Thoracic aorta (tissue), 2 donors: ENCODE data around the gene DGKG. TPM values are rescaled to one million over a fixed set of nuclear protein-coding genes. Genes with fewer than 3 reads are reported as not detected.

Experiments
- ATAC-seq: fragments of 150-250 bp; one replicate; pipeline ENCODE4 v1.8.0; 2017; ENCODE audit warnings: low read depth; ENCODE audit not compliant: insufficient number of reproducible peaks, low FRiP score
- DNase-seq: peaks from one replicate; pipeline ENCODE4 v3.0.0-alpha.2; 2020; ENCODE audit warnings: low spot score
- H3K27ac ChIP-seq, 2 donors: fragments of 200-600 bp; sonication (generic); 1 replicate in 1 of 2; 2 replicates in 1 of 2; pipeline ENCODE4 v1.5.1; 2016; ENCODE audit warnings: mild to moderate bottlenecking in 2 of 2, moderate library complexity in 2 of 2
- H3K27me3 ChIP-seq: fragments of 200-600 bp; sonication (generic); replicated peaks from 2 replicates; pipeline ENCODE4 v1.6.0; 2016; ENCODE audit warnings: mild to moderate bottlenecking; ENCODE audit not compliant: insufficient read depth
- H3K36me3 ChIP-seq: fragments of 200-600 bp; sonication (generic); one replicate; pipeline ENCODE4 v1.5.1; 2016
- H3K4me1 ChIP-seq, 2 donors: fragments of 200-600 bp; sonication (generic); 1 replicate in 1 of 2; 2 replicates in 1 of 2; pipeline versions ENCODE4 v1.5.1 to v1.6.0; 2016; ENCODE audit warnings: low read depth in 2 of 2, mild to moderate bottlenecking in 1 of 2; ENCODE audit not compliant: control insufficient read depth in 1 of 2
- H3K4me3 ChIP-seq: fragments of 200-600 bp; sonication (generic); 2 replicates; pipeline ENCODE4 v1.5.1; 2016; ENCODE audit warnings: mild to moderate bottlenecking
- H3K9me3 ChIP-seq: fragments of 200-600 bp; sonication (generic); 2 replicates; pipeline ENCODE4 v1.5.1; 2016
- CTCF ChIP-seq: fragments of 200-600 bp; sonication (generic); IDR thresholded peaks from one replicate; pipeline ENCODE4 v1.5.1; 2019; ENCODE audit warnings: antibody characterized with exemption
- total RNA-seq, 2 donors: library from RNA; depleted of rRNA; stranded (reverse); fragments of >200 nt; gene quantifications; one replicate each; pipeline versions ENCODE4 v1.1.0 to v1.2.3, GENCODE V29; 2016

Gene DGKG
- total RNA-seq, 2 donors from 2014 or later, result 12.5 to 16.7 TPM

GRCh38 chr3:186375443-186375842, 13.4 kb upstream of the DGKG start:
- DNase-seq (no peak), ATAC-seq (no peak)
- Histone ChIP-seq H3K4me3 (no peak overlapping the region), H3K9me3 (no peaks in the 10 kb centered on the region), H3K36me3 (no peaks in the 10 kb centered on the region), H3K27me3 (no peaks in the 10 kb centered on the region), H3K27ac (no peak overlapping the region), H3K4me1 (no peaks in the 10 kb centered on the region)
- no peak for TF ChIP-seq CTCF

GRCh38 chr3:186374376-186374775, 12.3 kb upstream of the DGKG start:
- no peak overlapping the region for H3K27ac ChIP-seq
- no peaks in the 10 kb centered on the region for H3K4me1 ChIP-seq
- DNase-seq (no peak), ATAC-seq (no peak)
- no peak for TF ChIP-seq CTCF
- no peaks in the 10 kb centered on the region for H3K27me3 ChIP-seq
- no peaks in the 10 kb centered on the region for H3K36me3 ChIP-seq
- H3K9me3 ChIP-seq, result no peaks in the 10 kb centered on the region
- H3K4me3 ChIP-seq, result no peak overlapping the region

GRCh38 chr3:186369217-186369616, 7.2 kb upstream of the DGKG start:
- peaks cover 15 to 22% of the 10 kb centered on the region in 2 donors for H3K4me1 ChIP-seq
- ATAC-seq, result no peak
- H3K27ac ChIP-seq, result no peak overlapping the region

GRCh38 chr3:186368717-186369116, 6.7 kb upstream of the DGKG start:
- TF ChIP-seq CTCF, result no peak
- ATAC-seq (no peak), DNase-seq (no peak)
- no peaks in the 10 kb centered on the region for H3K27me3 ChIP-seq
- H3K9me3 ChIP-seq, result no peaks in the 10 kb centered on the region
- no peak overlapping the region for H3K27ac ChIP-seq
- H3K4me1 ChIP-seq, result peaks cover 15 to 27% of the 10 kb centered on the region in 2 donors
- H3K4me3 ChIP-seq, result no peak overlapping the region
- no peaks in the 10 kb centered on the region for H3K36me3 ChIP-seq

More at GRCh38 chr3:186369217-186369616, 7.2 kb upstream of the DGKG start:
- no peaks in the 10 kb centered on the region for H3K9me3 ChIP-seq
- H3K27me3 ChIP-seq, result no peaks in the 10 kb centered on the region
- H3K4me3 ChIP-seq, result no peak overlapping the region
- no peaks in the 10 kb centered on the region for H3K36me3 ChIP-seq
- no peak for DNase-seq
- TF ChIP-seq CTCF, result no peak

- no peak for ATAC-seq
- Histone ChIP-seq H3K4me1 (peaks cover 17 to 32% of the 10 kb centered on the region in 2 donors), H3K4me3 (no peak overlapping the region), H3K27me3 (no peaks in the 10 kb centered on the region), H3K9me3 (no peaks in the 10 kb centered on the region), H3K36me3 (no peaks in the 10 kb centered on the region), H3K27ac (no peak overlapping the region)
- no peak for DNase-seq
- TF ChIP-seq CTCF, result no peak
Measured at GRCh38 chr3:186368176-186368575, 6.1 kb upstream of the DGKG start.
